ENCODE data around the gene FIGLA. TPM values are rescaled to one million over a fixed set of nuclear protein-coding genes. Genes with fewer than 3 reads are reported as not detected.
"Not testable (repeated sequence)": the region's sequence is repeated elsewhere in the genome, so short reads cannot be mapped to it uniquely, and the experiment has no call there.

FIGLA gene
- total RNA-seq, 6 donors from 2014 or later = not detected

DNA sequence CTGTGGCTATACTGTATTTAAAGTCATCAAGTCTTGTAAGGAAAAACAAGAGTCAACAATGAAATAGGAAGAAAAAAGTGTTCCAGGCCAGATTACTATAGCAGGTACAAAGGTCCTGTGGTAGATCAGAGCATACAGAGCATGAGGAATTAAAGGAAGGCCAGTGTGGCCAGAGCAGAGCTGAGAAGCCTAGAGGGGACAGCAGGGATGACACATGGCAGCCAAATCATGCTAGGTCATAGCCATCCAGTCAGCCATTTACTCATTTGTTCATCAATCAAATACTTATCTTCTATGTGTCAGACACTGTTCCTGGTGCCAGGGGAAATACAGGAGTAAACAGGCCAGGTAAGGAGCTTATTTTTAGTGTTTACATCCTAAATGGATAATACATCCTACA is 46.8 kb downstream of the FIGLA start:
- DNase-seq (no peak), ATAC-seq (ENCODE audit: low FRiP score in 2 of 2) (no peak)
- TF ChIP-seq EP300 (IDR thresholded peaks at IDR 0.05) = no peak
- TF ChIP-seq CTCF (IDR thresholded peaks at IDR 0.05) = no peak
- TF ChIP-seq POLR2A (IDR thresholded peaks at IDR 0.05) = no peak
- TF ChIP-seq POLR2AphosphoS5 (IDR thresholded peaks at IDR 0.05) = no peak
- no peaks in the 10 kb centered on the region for H3K9me3 ChIP-seq
- H3K27me3 ChIP-seq = no peaks in the 10 kb centered on the region
- H3K36me3 ChIP-seq = no peaks in the 10 kb centered on the region
- H3K4me3 ChIP-seq = no peak overlapping the region
- H3K4me1 ChIP-seq = no peaks in the 10 kb centered on the region
- H3K27ac ChIP-seq = no peak overlapping the region

DNA sequence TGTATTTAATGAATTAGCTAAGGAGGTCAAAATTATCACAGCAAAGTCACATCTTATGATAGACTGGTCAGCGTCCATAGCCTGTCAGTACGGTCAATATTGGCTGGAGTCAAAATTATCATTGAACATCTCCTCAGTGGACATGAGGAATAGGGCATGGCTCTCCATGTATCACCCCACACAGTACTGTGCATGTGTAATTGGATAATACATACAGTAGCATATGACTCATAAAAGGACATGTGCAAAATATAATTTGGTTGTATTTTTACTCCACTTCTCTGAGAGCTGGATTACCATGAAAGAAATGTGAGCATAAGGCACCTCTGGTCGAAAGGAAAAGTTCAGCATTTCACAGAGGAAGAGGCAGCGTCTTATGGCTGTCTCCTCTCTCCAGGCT is 47.4 kb downstream of the FIGLA start:
- Histone ChIP-seq H3K4me3 (no peak overlapping the region), H3K9me3 (no peaks in the 10 kb centered on the region), H3K27me3 (no peaks in the 10 kb centered on the region), H3K36me3 (no peaks in the 10 kb centered on the region), H3K4me1 (no peaks in the 10 kb centered on the region), H3K27ac (no peak overlapping the region)
- 81 to 93% methylated on average over 4 of the region's 4 CpGs for WGBS, 2 donors
- no peak for TF ChIP-seq CTCF (IDR thresholded peaks at IDR 0.05)
- TF ChIP-seq POLR2AphosphoS5 (IDR thresholded peaks at IDR 0.05) = no peak
- no peak for TF ChIP-seq EP300 (IDR thresholded peaks at IDR 0.05)
- TF ChIP-seq POLR2A (IDR thresholded peaks at IDR 0.05) = no peak
- DNase-seq (no peak), ATAC-seq (ENCODE audit: low FRiP score in 2 of 2) (no peak)

GRCh38 chr2:70739492-70739891 is 51.0 kb downstream of the FIGLA start:
- not testable (repeated sequence) for H3K4me1 ChIP-seq; H3K36me3 ChIP-seq; H3K27ac ChIP-seq; ATAC-seq (ENCODE audit: low FRiP score in 2 of 2); H3K4me3 ChIP-seq; H3K27me3 ChIP-seq; DNase-seq; H3K9me3 ChIP-seq
- 95 to 100% methylated on average over 1 of the region's 1 CpG for WGBS, 2 donors

GRCh38 chr2:70738159-70738558 is 52.3 kb downstream of the FIGLA start:
- no peaks in the 10 kb centered on the region for H3K9me3 ChIP-seq
- no peak for TF ChIP-seq POLR2A (IDR thresholded peaks at IDR 0.05)
- no peak for TF ChIP-seq EP300 (IDR thresholded peaks at IDR 0.05)
- no peak for TF ChIP-seq CTCF (IDR thresholded peaks at IDR 0.05)
- no peak for TF ChIP-seq POLR2AphosphoS5 (IDR thresholded peaks at IDR 0.05)
- no peaks in the 10 kb centered on the region for H3K36me3 ChIP-seq
- ATAC-seq (ENCODE audit: low FRiP score in 2 of 2) = no peak
- H3K27ac ChIP-seq = no peak overlapping the region
- DNase-seq = no peak
- no peak overlapping the region for H3K4me3 ChIP-seq
- 60 to 67% methylated on average over 2 of the region's 2 CpGs for WGBS, 2 donors
- H3K4me1 ChIP-seq = no peaks in the 10 kb centered on the region
- H3K27me3 ChIP-seq = no peaks in the 10 kb centered on the region

DNA sequence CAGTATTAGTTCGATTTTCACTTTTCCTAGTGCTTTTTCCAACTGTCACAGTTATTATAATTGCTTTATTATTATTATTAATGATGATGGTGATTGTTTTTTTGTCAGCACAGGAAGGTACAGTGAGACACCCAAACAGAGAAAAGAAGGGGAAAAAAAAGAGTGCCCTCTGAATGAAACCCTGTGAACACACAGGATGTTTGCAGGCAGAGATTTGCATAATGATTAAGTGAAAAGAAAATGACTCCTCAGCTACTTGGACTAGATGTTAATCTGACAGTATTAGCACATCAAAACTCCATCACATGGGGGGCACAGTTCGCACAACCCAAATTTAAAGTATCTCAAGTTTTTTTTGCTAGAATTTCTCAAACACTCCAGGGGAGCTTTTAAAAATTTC is 55.4 kb downstream of the FIGLA start:
- no peak for TF ChIP-seq CTCF (IDR thresholded peaks at IDR 0.05)
- no peak for TF ChIP-seq POLR2AphosphoS5 (IDR thresholded peaks at IDR 0.05)
- no peak for TF ChIP-seq EP300 (IDR thresholded peaks at IDR 0.05)
- no peak for TF ChIP-seq POLR2A (IDR thresholded peaks at IDR 0.05)
- Histone ChIP-seq H3K36me3 (no peaks in the 10 kb centered on the region), H3K27ac (no peak overlapping the region), H3K4me3 (no peak overlapping the region), H3K4me1 (no peaks in the 10 kb centered on the region), H3K27me3 (no peaks in the 10 kb centered on the region), H3K9me3 (no peaks in the 10 kb centered on the region)
- no peak for DNase-seq
- WGBS, 2 donors = 67 to 69% methylated on average over 2 of the region's 2 CpGs
- ATAC-seq (ENCODE audit: low FRiP score in 2 of 2) = no peak
